Measurements from ENCODE around the gene C6orf132. TPM values are rescaled to one million over a fixed set of nuclear protein-coding genes. Genes with fewer than 3 reads are reported as not detected.

The C6orf132 gene, protein sequence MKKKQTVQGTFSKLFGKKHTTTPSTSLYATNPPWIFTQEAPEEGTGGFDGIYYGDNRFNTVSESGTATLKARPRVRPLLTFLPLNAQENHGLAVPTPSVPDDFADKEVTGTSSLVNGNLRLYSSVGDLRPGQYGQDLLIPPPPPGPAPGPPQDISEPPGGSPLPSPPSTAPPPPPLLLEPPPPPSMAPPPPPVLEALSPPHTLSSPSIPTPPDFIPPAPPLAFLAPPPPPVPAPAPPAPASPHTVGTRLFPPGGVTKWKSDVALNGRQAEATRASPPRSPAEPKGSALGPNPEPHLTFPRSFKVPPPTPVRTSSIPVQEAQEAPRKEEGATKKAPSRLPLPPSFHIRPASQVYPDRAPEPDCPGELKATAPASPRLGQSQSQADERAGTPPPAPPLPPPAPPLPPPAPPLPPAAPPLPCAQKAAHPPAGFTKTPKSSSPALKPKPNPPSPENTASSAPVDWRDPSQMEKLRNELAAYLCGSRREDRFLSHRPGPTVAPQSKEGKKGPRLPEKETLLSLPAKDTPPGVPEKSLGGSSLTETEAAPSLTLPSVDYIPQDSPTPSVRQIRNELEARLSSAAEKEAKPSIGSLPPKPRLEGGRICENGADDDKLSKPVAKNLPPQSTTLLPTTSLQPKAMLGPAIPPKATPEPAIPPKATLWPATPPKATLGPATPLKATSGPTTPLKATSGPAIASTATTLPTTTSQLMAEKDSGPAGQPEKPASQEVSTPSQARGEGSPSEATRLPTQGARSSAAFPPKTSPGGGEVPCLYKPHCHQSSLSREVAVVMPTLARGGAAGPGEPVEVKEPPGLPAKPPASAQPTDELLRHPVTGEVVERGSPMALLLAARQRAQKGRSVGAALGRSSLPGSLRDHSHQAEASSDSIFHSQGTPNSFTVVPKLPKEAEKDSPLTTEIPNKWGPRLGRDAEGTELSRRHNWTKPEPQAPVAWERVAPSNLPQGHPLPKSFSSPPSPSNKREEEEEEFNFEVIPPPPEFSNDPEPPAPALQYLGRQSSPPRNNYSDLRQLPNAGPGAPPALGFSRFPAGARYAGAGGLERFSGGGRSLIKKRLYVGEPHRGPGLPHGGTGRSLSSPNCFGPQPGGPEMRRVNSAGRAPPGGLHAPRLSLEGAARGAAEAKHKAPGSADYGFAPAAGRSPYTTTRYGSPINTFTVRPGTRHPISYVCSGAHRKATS
- total RNA-seq: 1.3 TPM

DNA sequence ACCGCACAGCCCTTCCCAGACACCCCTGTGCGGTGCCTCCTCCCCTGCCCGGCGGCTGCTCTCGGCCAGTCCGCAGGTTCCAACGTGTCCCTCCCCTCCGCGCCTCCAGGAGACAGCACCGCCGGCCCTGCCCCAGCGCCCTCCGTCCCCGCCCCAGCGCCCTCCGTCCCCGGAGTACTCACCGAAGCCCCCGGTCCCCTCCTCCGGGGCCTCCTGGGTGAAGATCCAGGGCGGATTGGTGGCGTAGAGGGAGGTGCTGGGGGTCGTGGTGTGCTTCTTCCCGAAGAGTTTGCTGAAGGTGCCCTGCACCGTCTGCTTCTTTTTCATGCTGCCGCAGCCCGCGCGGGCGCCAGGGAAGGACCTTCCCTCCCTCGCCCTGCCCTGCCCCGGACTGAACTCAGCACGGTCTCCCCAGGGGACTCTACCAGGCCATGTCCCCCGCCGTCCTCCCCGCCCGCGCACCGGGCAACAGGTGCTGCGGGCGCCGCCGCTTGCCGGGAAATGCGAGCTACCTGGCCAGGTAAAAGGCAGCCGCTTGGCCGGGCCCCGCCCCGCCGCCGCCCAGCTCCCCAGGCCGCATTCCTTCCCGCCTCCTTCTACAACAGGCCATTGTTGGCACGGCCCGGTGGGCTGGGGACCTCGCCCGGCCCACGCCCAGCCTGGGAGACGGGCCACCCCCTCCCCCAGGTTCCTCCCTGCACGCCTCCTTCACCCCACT, at the start of gene C6orf132:
TSS of gene C6orf132 (minus strand) at position 503 of the 718 bp plus-strand sequence. CDS start at position 327, 176 bp downstream.
- Histone ChIP-seq H3K9me3 (no peaks in the 10 kb centered on the region), H3K27me3 (no peaks in the 10 kb centered on the region), H3K4me3 (peak within 1 kb of the TSS; percentile 48 to 58), H3K27ac (no peak within 1 kb of the TSS), H3K36me3 (no peaks in the 10 kb centered on the region), H3K4me1 (peaks cover 0 to 8% of the 10 kb centered on the region in 2 donors)
- no peak for DNase-seq (ENCODE audit: low spot score in 2 of 2)
- TF ChIP-seq, protein P1, sequence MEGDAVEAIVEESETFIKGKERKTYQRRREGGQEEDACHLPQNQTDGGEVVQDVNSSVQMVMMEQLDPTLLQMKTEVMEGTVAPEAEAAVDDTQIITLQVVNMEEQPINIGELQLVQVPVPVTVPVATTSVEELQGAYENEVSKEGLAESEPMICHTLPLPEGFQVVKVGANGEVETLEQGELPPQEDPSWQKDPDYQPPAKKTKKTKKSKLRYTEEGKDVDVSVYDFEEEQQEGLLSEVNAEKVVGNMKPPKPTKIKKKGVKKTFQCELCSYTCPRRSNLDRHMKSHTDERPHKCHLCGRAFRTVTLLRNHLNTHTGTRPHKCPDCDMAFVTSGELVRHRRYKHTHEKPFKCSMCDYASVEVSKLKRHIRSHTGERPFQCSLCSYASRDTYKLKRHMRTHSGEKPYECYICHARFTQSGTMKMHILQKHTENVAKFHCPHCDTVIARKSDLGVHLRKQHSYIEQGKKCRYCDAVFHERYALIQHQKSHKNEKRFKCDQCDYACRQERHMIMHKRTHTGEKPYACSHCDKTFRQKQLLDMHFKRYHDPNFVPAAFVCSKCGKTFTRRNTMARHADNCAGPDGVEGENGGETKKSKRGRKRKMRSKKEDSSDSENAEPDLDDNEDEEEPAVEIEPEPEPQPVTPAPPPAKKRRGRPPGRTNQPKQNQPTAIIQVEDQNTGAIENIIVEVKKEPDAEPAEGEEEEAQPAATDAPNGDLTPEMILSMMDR (IDR thresholded peaks at IDR 0.05): no peak
- intact Hi-C loops (cut with DNase I): no loop called here

DNA sequence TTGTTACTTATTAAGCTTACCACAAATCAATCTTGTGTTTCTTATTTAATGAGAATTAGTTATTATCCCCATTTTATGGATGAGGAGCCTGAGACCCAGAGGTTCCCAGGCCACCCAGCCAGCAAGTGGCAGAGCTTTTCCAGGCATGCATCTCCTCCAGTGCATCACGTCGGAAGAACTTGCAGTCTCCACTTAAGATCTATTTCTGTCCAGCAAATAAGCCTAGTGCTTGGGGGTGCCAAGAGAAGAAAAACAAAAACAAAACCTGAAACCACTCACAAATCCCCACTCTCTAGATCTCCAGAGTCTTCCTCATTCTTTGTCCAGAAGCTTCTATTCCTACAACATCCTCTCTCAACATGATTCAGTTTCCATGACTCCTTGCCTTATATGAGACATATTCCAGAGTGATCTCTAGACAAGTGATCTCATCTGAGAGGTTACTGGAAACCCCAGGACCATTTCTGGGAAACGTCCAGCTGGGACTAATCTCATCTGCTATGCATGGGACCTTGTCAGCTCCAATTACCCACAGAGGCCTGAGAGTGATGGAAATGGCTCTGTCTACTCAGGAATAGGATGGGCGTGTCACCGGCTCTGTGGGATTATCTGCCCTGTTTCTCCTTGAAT, 48.2 kb upstream of the C6orf132 start:
- TF ChIP-seq, protein P1 (IDR thresholded peaks at IDR 0.05): no peak
- Histone ChIP-seq H3K4me1 (no peaks in the 10 kb centered on the region), H3K9me3 (no peaks in the 10 kb centered on the region), H3K27ac (no peak overlapping the region), H3K36me3 (no peaks in the 10 kb centered on the region), H3K4me3 (no peak overlapping the region), H3K27me3 (no peaks in the 10 kb centered on the region)
- no peak for DNase-seq (ENCODE audit: low spot score in 2 of 2)
- intact Hi-C loops (cut with DNase I): no loop called here

DNA sequence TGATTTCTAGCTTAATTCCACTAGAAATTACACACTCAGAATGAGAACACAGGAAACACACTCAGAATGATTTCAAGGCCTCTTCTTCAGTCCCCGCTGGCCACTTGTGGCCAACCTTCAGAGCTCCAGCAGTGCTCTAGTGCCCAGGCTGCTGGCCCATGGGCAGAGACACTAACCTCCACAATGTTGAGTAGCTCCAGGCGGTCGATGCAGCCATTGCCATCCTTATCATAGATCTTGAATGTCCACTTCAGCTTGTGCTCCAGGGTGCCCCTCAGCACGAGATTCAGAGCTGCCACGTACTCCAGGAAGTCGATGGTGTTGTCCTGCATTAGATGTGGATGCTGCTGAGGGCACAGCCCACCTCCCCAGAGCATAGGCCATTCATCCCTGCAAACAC, 46.0 kb upstream of the C6orf132 start:
- TF ChIP-seq, protein P1 (IDR thresholded peaks at IDR 0.05): no peak
- Histone ChIP-seq H3K36me3 (no peaks in the 10 kb centered on the region), H3K4me1 (no peaks in the 10 kb centered on the region), H3K27me3 (no peaks in the 10 kb centered on the region), H3K27ac (no peak overlapping the region), H3K9me3 (no peaks in the 10 kb centered on the region), H3K4me3 (no peak overlapping the region)
- DNase-seq (ENCODE audit: low spot score in 2 of 2): no peak
- intact Hi-C loops (cut with DNase I): no loop called here

DNA sequence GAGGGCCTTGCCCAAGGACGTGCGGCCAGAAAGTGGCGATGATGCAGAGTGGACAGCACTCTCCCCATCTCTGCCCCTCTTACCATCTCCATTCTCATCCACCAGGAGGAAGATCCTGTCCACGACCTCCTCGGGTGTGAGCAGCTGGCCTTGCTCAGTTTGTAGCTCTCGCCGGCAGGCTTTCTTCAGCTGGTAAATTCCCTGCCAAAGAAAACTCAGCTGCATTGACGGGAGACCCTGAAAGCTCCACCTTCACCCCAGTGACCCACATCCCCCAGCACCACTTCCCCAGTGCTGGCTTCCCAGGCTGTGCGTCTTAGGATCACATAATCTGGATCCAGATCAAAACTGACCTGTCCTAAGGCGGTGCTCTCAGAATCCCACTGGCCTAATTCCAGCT, 43.2 kb upstream of the C6orf132 start:
- intact Hi-C loops (cut with DNase I): no loop called here
- Histone ChIP-seq H3K4me1 (no peaks in the 10 kb centered on the region), H3K4me3 (no peak overlapping the region), H3K27ac (no peak overlapping the region), H3K27me3 (no peaks in the 10 kb centered on the region), H3K36me3 (no peaks in the 10 kb centered on the region), H3K9me3 (no peaks in the 10 kb centered on the region)
- DNase-seq (ENCODE audit: low spot score in 2 of 2): no peak
- TF ChIP-seq, protein P1 (IDR thresholded peaks at IDR 0.05): no peak
